Measurements from ENCODE around the gene EPHB1.

- TF ChIP-seq NPAS2 (CRISPR knock-in tag; IDR thresholded peaks at IDR 0.05; ENCODE audit: borderline replicate concordance) = no peak
- no peak for TF ChIP-seq MXD1 (CRISPR knock-in tag; IDR thresholded peaks at IDR 0.05)
- no peak for TF ChIP-seq THAP9 (CRISPR knock-in tag; IDR thresholded peaks at IDR 0.05; ENCODE audit: borderline replicate concordance)
- TF ChIP-seq, protein P1, sequence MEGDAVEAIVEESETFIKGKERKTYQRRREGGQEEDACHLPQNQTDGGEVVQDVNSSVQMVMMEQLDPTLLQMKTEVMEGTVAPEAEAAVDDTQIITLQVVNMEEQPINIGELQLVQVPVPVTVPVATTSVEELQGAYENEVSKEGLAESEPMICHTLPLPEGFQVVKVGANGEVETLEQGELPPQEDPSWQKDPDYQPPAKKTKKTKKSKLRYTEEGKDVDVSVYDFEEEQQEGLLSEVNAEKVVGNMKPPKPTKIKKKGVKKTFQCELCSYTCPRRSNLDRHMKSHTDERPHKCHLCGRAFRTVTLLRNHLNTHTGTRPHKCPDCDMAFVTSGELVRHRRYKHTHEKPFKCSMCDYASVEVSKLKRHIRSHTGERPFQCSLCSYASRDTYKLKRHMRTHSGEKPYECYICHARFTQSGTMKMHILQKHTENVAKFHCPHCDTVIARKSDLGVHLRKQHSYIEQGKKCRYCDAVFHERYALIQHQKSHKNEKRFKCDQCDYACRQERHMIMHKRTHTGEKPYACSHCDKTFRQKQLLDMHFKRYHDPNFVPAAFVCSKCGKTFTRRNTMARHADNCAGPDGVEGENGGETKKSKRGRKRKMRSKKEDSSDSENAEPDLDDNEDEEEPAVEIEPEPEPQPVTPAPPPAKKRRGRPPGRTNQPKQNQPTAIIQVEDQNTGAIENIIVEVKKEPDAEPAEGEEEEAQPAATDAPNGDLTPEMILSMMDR (CRISPR knock-in tag; IDR thresholded peaks at IDR 0.05) = no peak
- TF ChIP-seq ZFX (CRISPR knock-in tag; IDR thresholded peaks at IDR 0.05; ENCODE audit: low read depth) = no peak
- no peak for TF ChIP-seq NR2F2 (IDR thresholded peaks at IDR 0.05; ENCODE audit: borderline replicate concordance, low read depth)
- TF ChIP-seq FOXO4 (CRISPR knock-in tag; conservative IDR thresholded peaks at IDR 0.05) = no peak
These were observed 122.6 kb downstream of the EPHB1 start for GRCh38 chr3:134917631-134918030.
